RWPE2 (cell line): ENCODE data around the gene KIF1A.
"Not testable (repeated sequence)": the region's sequence is repeated elsewhere in the genome, so short reads cannot be mapped to it uniquely, and the experiment has no call there.

Experiments
- ATAC-seq: fragments of 200-7000 bp; cut with Tn5 transposase; 3 replicates; pipeline ENCODE4 v1.9.1; 2021; ENCODE audit warnings: low read depth
- DNase-seq: peaks from one replicate; pipeline ENCODE4 v3.0.0-alpha.2; 2020; ENCODE audit warnings: low spot score
- H3K27ac ChIP-seq: fragments of 450-650 bp; 2 replicates; pipeline ENCODE4 v1.5.1; 2017; ENCODE audit warnings: mild to moderate bottlenecking; ENCODE audit not compliant: poor library complexity, severe bottlenecking
- H3K27me3 ChIP-seq: fragments of 250-450 bp; sonication (Bioruptor Pico); 2 replicates; pipeline ENCODE4 v1.5.1; 2021; ENCODE audit warnings: mild to moderate bottlenecking, moderate library complexity; ENCODE audit not compliant: insufficient read depth, poor library complexity, severe bottlenecking
- H3K36me3 ChIP-seq: fragments of 250-450 bp; sonication (Bioruptor Pico); 2 replicates; pipeline ENCODE4 v1.5.1; 2020; ENCODE audit warnings: low read depth, mild to moderate bottlenecking, moderate library complexity
- H3K4me1 ChIP-seq: fragments of 250-450 bp; sonication (Bioruptor Pico); 2 replicates; pipeline ENCODE4 v1.5.1; 2021; ENCODE audit warnings: mild to moderate bottlenecking, moderate library complexity; ENCODE audit not compliant: insufficient read depth, poor library complexity, severe bottlenecking
- H3K4me3 ChIP-seq: fragments of 250-450 bp; sonication (Bioruptor Pico); 2 replicates; pipeline ENCODE4 v1.5.1; 2021; ENCODE audit warnings: mild to moderate bottlenecking, moderate library complexity; ENCODE audit not compliant: severe bottlenecking
- H3K9me3 ChIP-seq: fragments of 250-450 bp; sonication (Bioruptor Pico); 2 replicates; pipeline ENCODE4 v1.5.1; 2021; ENCODE audit warnings: mild to moderate bottlenecking, moderate library complexity; ENCODE audit not compliant: severe bottlenecking
- TF ChIP-seq, protein P1 (sequence below): fragments of 450-650 bp; IDR thresholded peaks from one replicate; pipeline ENCODE4 v1.5.1; 2017; ENCODE audit warnings: mild to moderate bottlenecking, moderate library complexity; ENCODE audit not compliant: poor library complexity, severe bottlenecking

The KIF1A gene

GRCh38 chr2:240782221-240782885 lies 37.7 kb downstream of the KIF1A start:
- TF ChIP-seq, protein P1, sequence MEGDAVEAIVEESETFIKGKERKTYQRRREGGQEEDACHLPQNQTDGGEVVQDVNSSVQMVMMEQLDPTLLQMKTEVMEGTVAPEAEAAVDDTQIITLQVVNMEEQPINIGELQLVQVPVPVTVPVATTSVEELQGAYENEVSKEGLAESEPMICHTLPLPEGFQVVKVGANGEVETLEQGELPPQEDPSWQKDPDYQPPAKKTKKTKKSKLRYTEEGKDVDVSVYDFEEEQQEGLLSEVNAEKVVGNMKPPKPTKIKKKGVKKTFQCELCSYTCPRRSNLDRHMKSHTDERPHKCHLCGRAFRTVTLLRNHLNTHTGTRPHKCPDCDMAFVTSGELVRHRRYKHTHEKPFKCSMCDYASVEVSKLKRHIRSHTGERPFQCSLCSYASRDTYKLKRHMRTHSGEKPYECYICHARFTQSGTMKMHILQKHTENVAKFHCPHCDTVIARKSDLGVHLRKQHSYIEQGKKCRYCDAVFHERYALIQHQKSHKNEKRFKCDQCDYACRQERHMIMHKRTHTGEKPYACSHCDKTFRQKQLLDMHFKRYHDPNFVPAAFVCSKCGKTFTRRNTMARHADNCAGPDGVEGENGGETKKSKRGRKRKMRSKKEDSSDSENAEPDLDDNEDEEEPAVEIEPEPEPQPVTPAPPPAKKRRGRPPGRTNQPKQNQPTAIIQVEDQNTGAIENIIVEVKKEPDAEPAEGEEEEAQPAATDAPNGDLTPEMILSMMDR, result no peak
- H3K27me3 ChIP-seq, result no peaks in the 10 kb centered on the region
- H3K36me3 ChIP-seq, result no peaks in the 10 kb centered on the region

DNA sequence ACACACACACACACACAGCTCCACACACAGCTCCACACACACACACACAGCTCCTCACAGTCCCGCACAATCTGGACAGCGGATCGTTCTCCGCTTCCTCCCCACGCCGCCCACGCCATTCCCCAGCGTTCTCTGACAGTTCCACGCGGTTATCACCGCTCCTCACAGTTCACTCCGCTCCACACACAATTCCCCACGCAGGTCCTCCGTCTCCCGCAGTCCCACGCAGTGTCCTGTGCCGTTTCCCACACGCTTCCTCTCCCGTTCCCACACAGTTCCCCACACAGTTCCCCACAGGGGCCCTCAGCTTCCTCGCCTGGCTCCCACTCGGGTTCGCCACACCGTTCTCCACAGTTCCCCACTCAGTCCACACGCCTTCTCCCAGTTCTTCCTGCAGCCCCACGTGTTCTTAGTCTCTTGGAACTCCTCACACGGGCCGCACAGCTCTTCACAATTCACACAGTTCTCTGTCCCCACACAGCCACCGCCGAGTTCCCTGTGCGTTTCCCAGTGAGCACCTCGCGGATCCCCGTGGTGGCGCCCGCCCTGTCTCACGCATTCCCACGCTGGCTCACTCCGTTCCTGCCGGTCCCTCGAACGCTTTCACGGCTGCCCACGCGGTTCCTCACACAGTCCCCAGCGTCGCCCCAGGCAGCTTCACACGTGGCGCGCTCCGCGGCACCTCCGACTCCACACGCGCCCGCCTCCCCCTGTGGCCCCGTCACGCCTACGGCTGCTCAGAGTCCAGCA lies 38.4 kb downstream of the KIF1A start:
- Histone ChIP-seq H3K4me1 (no peaks in the 10 kb centered on the region), H3K36me3 (no peaks in the 10 kb centered on the region), H3K4me3 (no peak overlapping the region), H3K9me3 (no peaks in the 10 kb centered on the region), H3K27ac (no peak overlapping the region), H3K27me3 (no peaks in the 10 kb centered on the region)
- no peak for ATAC-seq
- DNase-seq, result no peak
- TF ChIP-seq, protein P1, result no peak

More at GRCh38 chr2:240782221-240782885, 37.7 kb downstream of the KIF1A start:
- ATAC-seq, result no peak
- Histone ChIP-seq H3K27ac (no peak overlapping the region), H3K9me3 (no peaks in the 10 kb centered on the region), H3K4me3 (no peak overlapping the region), H3K4me1 (no peaks in the 10 kb centered on the region)
- no peak for DNase-seq

GRCh38 chr2:240780023-240780700 lies 39.9 kb downstream of the KIF1A start:
- Histone ChIP-seq H3K4me3 (no peak overlapping the region), H3K27ac (no peak overlapping the region), H3K9me3 (no peaks in the 10 kb centered on the region), H3K4me1 (no peaks in the 10 kb centered on the region), H3K36me3 (no peaks in the 10 kb centered on the region), H3K27me3 (no peaks in the 10 kb centered on the region)
- TF ChIP-seq, protein P1, result no peak
- DNase-seq (no peak), ATAC-seq (no peak)

- H3K4me1 ChIP-seq, H3K36me3 ChIP-seq, ATAC-seq, H3K27ac ChIP-seq, H3K4me3 ChIP-seq, DNase-seq, H3K9me3 ChIP-seq, H3K27me3 ChIP-seq: not testable (repeated sequence)
These were observed 40.7 kb downstream of the KIF1A start for GRCh38 chr2:240779250-240779832.

- no peak overlapping the region for H3K27ac ChIP-seq
- no peaks in the 10 kb centered on the region for H3K27me3 ChIP-seq
- H3K4me3 ChIP-seq, result no peak overlapping the region
- DNase-seq, result no peak
- TF ChIP-seq, protein P1, result no peak
- H3K9me3 ChIP-seq, result no peaks in the 10 kb centered on the region
- no peak for ATAC-seq
- no peaks in the 10 kb centered on the region for H3K4me1 ChIP-seq
- H3K36me3 ChIP-seq, result no peaks in the 10 kb centered on the region
These were observed 41.6 kb downstream of the KIF1A start for GRCh38 chr2:240778426-240778825.
